Right lobe of liver (tissue), 4 donors: ENCODE data around the gene RIOK3.

Experiments
- POLR2A ChIP-seq: fragments of 450-650 bp; IDR thresholded peaks from one replicate; pipeline ENCODE4 v1.6.1; 2017; ENCODE audit warnings: antibody characterized with exemption, mild to moderate bottlenecking
- TF ChIP-seq, protein P1 (sequence below), 4 donors: fragments of 200-600 bp in 3 of 4; fragments of 450-650 bp in 1 of 4; IDR thresholded peaks; one replicate each; pipeline versions ENCODE4 v1.5.1 to v1.8.0; 2016 to 2022; ENCODE audit warnings: antibody characterized with exemption in 4 of 4, mild to moderate bottlenecking in 2 of 4
- donor health status: DM: no; HTN: no; CAD: no.
- donor health status: DM: no; HTN: no; CAD: no.
- donor health status: DM: no; HTN: yes; CAD: no.

DNA sequence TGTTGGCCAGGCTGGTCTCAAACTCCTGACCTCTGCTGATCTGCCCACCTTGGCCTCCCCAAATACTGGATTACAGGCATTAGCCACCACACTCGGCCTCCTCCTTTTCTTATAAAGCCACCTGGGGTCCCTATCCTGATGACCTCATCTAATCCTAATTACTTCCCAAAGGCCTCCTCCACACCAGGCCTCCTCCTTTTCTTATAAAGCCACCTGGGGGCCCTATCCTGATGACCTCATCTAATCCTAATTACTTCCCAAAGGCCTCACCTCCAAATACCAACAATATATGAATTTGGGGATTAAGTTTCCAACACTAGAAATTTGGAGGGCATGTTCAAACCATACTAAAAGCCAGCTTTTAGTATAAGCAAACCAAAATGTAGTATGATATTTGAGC is 40.6 kb downstream of the RIOK3 start:
- TF ChIP-seq, protein P1, sequence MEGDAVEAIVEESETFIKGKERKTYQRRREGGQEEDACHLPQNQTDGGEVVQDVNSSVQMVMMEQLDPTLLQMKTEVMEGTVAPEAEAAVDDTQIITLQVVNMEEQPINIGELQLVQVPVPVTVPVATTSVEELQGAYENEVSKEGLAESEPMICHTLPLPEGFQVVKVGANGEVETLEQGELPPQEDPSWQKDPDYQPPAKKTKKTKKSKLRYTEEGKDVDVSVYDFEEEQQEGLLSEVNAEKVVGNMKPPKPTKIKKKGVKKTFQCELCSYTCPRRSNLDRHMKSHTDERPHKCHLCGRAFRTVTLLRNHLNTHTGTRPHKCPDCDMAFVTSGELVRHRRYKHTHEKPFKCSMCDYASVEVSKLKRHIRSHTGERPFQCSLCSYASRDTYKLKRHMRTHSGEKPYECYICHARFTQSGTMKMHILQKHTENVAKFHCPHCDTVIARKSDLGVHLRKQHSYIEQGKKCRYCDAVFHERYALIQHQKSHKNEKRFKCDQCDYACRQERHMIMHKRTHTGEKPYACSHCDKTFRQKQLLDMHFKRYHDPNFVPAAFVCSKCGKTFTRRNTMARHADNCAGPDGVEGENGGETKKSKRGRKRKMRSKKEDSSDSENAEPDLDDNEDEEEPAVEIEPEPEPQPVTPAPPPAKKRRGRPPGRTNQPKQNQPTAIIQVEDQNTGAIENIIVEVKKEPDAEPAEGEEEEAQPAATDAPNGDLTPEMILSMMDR (IDR thresholded peaks at IDR 0.05): no peak
- no peak for TF ChIP-seq POLR2A
